GM19455 (cell line): ENCODE data around the gene FOXA2.

Source experiments
- ATAC-seq: cut with Tn5 transposase; IDR thresholded peaks from one replicate; pipeline ENCODE4 v1.9.1; 2021; ENCODE audit not compliant: unreplicated experiment

The FOXA2 gene

GRCh38 chr20:22584922-22585785 is 782 bp upstream of the FOXA2 start:
- ATAC-seq = no peak

DNA sequence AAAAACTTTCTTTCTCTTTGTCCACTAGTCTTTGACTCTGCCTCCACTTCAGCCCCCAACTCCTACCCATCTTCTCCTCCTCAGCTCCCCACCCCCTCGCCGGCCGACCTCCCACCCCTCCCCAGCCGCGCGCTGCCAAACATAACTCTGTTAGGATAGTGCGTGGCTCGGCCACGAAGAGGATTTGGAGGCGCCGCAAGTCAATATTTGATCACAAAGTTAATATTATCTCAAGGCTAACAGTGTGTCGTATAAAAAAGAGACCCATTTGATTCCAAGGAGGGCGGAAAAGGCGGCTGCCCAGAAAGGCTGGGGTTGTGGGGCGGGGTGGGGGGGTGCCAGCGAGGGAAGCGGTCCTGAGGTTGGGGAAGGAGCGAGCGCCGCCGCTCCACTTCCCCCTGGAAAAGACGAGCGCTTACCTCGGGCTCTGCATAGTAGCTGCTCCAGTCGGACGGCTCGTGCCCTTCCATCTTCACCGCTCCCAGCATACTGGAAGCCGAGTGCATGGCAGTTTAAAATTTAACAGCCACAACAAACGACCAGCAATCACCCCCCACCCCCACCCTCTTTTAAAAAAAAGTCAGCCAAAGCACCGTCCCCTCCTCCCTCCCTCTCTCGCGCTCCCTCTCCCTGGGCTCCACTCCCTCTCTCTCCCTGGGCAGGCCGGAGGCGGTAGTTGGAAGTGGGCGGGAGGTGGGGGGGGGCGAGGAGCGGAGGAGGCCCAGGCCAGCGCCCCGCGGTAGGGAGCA is 425 bp downstream of the FOXA2 start:
- no peak for ATAC-seq

GRCh38 chr20:22582964-22583772 is 1.2 kb downstream of the FOXA2 start:
- ATAC-seq = no peak

DNA sequence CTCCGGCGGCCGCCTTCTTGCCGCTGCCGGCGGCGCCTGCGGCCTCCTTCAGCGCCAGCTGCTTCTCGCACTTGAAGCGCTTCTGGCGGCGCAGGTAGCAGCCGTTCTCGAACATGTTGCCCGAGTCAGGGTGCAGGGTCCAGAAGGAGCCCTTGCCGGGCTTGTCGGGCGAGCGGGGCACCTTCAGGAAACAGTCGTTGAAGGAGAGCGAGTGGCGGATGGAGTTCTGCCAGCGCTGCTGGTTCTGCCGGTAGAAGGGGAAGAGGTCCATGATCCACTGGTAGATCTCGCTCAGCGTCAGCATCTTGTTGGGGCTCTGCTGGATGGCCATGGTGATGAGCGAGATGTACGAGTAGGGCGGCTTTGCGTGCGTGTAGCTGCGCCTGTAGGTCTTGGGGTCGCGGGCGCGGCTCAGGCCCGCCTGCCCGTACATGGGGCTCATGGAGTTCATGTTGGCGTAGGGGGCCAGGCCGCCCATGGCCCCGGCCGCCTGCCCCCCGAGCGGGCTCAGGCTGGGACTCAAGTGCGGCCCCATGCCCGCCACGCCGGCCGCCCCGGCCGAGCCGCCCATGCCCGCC is 1.9 kb downstream of the FOXA2 start:
- ATAC-seq = no peak

DNA sequence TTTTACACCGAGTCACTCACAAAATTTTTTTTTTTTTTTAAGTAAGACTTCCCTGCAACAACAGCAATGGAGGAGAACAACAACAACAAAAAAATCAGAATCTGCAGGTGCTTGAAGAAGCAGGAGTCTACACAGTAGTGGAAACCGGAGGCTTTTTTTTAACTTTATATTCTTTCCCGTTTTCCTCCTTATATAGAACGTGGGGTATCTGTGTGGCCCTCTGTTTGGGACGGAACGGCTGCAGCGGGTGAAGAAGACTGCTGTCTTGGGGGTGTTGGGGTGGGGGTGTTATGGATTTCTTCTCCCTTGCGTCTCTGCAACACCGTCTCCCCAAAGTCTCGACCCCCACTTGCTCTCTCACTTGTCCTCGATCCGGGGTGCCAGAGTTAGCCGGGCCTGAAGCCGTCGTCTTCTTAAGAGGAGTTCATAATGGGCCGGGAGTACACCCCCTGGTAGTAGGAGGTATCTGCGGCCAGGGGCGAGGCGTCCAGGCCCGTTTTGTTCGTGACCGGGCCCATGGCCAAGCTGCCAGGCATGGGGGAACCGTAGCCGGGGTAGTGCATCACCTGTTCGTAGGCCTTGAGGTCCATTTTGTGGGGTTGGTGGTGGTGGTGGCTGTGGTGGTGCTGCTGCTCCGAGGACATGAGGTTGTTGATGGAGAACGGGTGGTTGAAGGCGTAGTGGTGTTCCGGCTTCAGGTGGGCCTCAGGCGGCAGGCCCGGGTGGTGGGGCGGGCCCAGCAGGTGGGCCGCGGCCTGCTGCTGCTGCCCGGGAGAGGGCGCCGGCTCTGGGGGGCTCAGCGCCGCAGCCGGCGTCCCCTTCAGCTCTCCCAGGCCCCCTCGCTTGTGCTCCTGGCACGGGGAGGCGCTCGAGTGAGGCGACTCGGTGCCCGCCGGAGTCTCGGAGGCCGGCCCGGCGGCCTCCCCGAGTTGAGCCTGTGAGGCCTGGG is 2.7 kb downstream of the FOXA2 start:
- ATAC-seq = no peak

GRCh38 chr20:22579711-22580697 is 4.4 kb downstream of the FOXA2 start:
- no peak for ATAC-seq

DNA sequence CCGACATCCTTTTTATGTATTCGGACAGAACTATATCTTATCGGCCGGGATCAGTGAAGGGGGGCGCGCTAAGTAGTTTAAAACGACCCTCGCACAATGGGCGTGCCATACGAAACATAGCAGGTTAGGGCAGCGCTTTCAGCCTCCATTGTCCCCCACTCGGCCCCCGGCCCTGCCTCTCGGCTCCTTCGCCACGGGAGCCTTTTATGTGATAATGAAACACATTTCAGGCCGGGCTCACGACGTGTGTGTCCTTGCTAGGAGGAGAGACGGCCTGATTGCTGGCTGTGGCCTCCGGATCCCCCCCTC is 5.3 kb downstream of the FOXA2 start:
- no peak for ATAC-seq

GRCh38 chr20:22578221-22579118 is 5.9 kb downstream of the FOXA2 start:
- ATAC-seq = no peak

DNA sequence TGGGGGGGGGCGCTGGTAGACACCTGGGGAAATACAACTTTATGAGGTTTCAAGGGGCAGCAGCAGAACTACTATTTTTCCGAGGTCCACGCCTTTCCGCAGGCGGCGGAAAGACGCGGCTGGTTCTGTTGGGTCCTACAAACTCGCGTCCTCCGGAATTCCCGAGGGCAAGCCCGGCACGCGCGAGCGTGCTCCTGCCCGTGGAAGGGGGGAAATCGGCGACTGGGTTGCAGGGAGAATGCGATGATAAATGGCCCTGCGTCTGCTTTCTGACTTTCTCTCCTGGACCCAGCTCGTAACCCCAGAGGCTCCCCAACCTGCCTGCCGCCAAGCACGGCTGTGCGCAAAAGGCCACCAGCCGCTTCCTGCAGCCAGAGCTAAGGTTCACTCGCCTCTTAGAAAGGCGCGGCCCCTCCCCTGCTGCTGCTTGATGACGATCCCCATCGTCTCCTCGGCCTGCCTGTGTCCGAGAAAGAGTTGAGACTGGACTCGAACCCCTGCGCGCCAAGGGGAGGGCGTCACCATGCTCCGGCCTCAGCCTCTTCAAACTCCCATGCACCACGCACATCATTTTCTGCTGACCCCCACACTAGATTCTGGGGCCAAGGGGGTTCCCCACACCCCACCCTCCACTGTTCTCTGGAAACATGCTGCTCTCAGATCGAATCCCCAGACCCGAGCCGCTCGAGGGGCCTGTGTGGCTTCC is 6.7 kb downstream of the FOXA2 start:
- no peak for ATAC-seq

GRCh38 chr20:22576733-22577514 is 7.4 kb downstream of the FOXA2 start:
- ATAC-seq = no peak

DNA sequence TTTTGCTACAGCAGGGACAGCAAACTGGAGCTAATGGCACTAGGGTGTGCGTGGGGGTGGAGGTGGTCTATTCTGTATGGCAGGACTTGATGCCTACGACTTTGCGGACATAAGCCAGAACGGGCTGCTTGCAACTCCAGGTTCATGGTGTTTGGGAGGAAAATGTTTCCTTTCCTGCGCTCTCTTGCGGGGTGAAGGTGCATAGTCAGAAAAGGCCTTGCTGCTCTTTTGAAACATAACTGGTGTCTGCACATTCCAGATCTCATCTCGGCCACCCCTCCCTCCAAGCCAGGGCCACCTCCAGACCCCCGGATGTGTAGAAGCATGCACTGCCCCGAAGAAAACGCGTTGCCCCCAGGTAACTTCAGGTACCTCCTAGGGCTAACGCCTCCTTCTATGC is 8.1 kb downstream of the FOXA2 start:
- ATAC-seq = no peak

DNA sequence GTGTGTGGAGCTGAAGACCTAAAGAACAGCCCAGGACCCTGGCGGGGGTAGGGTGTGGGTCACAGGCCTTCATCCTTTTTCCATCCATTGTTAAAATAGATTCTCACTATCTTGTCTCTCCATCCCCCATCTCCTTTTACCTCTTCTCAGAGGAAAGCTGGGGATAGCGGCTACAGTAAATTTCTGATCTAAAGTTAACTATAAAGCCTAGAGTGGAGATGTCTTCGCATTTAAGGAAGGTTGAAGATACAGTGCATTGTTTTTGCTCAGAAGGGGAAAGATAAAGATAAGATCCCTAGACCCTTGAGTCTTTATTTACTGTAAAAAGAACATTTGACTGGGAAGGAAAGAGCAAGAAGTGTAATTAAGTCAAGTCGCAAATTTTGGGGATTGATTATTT is 8.6 kb downstream of the FOXA2 start:
- ATAC-seq = no peak

DNA sequence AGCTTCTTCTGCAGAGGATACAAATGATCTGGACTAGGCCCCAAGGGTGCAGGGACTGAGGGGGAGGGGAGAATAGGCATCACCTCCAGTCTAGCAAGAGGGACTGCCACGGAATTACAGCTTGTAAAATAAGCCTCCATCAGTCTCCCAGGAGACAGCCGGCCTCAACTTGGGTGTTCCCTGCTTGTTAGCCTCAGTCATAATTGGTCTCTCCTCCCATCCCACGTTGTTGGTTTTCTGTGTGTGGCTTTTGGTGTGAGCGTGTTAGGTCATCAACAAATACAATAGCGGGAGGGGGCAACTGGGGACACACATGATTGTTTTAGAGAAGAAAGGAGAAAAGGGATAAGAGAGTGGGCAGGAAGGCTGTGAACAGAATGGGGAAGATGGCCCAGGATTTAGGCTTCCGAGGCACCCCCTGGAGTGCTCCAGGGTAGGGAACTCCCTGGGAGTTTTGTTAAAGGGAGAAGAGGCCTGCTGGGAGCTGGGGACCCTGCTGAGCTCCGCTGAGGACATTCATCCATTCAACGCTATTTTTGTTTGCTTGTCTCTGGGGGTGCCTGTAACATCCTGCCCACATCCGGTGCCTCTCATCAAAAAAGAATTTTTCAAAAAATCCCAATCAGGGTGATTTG is 9.2 kb downstream of the FOXA2 start:
- ATAC-seq = no peak

DNA sequence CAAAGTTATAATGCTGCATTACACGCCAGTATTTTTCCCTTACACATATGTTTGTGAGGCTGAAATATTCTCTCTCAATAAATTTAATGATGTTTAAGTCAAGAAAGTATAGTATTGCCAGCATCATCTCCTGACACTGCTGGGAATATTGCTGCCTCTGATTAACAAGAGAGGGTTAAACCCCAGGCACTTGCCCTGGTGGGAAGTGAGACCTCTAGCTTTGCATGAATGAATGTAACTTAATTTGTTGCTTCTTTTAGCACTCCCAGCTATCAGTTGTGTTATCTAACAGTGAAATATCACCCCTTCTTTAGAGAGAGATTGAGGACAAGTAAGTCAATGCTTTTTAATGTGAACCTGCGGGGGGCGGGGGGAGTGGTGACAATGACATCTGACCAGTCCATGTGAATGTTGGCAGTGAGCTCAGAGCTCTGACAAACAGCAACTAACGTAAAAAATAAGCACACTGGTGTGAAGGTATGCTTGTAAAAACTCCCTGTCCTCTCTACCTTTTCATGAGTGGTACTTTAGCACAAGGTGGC is 9.8 kb downstream of the FOXA2 start:
- no peak for ATAC-seq

DNA sequence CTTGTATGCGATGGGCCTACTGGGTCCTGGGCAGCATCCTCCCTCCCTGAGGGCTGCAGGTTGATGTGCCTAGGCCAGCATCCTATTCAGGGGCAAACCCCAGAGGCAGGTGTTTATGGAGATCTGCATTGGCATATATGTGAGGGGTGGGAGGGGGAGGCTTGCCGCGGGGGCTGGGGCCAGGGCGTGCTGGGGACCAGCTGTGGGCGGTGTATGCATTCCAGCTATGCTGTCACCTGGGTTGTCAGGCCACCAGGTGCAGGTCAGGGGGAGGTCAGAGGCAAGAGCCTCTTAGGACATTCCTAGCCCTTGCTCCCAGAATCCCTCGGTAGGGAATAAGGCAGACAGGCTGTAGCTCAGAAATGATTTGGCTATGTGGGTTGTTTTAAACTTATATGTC is 11.9 kb downstream of the FOXA2 start:
- no peak for ATAC-seq

- no peak for ATAC-seq
Measured at GRCh38 chr20:22572023-22572422, 12.3 kb downstream of the FOXA2 start.
